ENCODE results near the gene KIRREL3. TPM values are rescaled to one million over a fixed set of nuclear protein-coding genes. Genes with fewer than 3 reads are reported as not detected.

KIRREL3 gene
- total RNA-seq, 1 donor from 2014 or later, result 2.1 TPM

GRCh38 chr11:126781942-126782341 is 218.6 kb downstream of the KIRREL3 start:
- no peak for DNase-seq

- no peak for DNase-seq
Observed at GRCh38 chr11:126776119-126776518, 224.5 kb downstream of the KIRREL3 start.

GRCh38 chr11:126772267-126772666 is 228.3 kb downstream of the KIRREL3 start:
- DNase-seq, result no peak

- no peak for DNase-seq
Observed at GRCh38 chr11:126768702-126769101, 231.9 kb downstream of the KIRREL3 start.

- DNase-seq, result no peak
Observed at GRCh38 chr11:126766440-126766839, 234.1 kb downstream of the KIRREL3 start.

GRCh38 chr11:126765196-126765595 is 235.4 kb downstream of the KIRREL3 start:
- DNase-seq, result no peak

- no peak for DNase-seq
Observed at GRCh38 chr11:126764231-126764630, 236.3 kb downstream of the KIRREL3 start.

GRCh38 chr11:126756855-126757254 is 243.7 kb downstream of the KIRREL3 start:
- no peak for DNase-seq

GRCh38 chr11:126756421-126756820 is 244.1 kb downstream of the KIRREL3 start:
- DNase-seq, result no peak

GRCh38 chr11:126755526-126755925 is 245.0 kb downstream of the KIRREL3 start:
- DNase-seq, result no peak

- DNase-seq, result no peak
Observed at GRCh38 chr11:126754591-126755426, 245.8 kb downstream of the KIRREL3 start.

- DNase-seq, result no peak
Observed at GRCh38 chr11:126753990-126754389, 246.6 kb downstream of the KIRREL3 start.

GRCh38 chr11:126751242-126751641 is 249.3 kb downstream of the KIRREL3 start:
- no peak for DNase-seq

GRCh38 chr11:126748793-126749192 is 251.8 kb downstream of the KIRREL3 start:
- no peak for DNase-seq

GRCh38 chr11:126748100-126748791 is 252.3 kb downstream of the KIRREL3 start:
- DNase-seq, result no peak

GRCh38 chr11:126747315-126747714 is 253.3 kb downstream of the KIRREL3 start:
- DNase-seq, result no peak

- no peak for DNase-seq
Observed at GRCh38 chr11:126746443-126746842, 254.1 kb downstream of the KIRREL3 start.

GRCh38 chr11:126744699-126745098 is 255.9 kb downstream of the KIRREL3 start:
- no peak for DNase-seq

- DNase-seq, result no peak
Observed at GRCh38 chr11:126743628-126744027, 256.9 kb downstream of the KIRREL3 start.

GRCh38 chr11:126742582-126742981 is 258.0 kb downstream of the KIRREL3 start:
- no peak for DNase-seq

GRCh38 chr11:126740846-126741245 is 259.7 kb downstream of the KIRREL3 start:
- no peak for DNase-seq

GRCh38 chr11:126739499-126740145 is 260.9 kb downstream of the KIRREL3 start:
- no peak for DNase-seq
